Panc1 (cell line): ENCODE data around the gene EVI5. TPM values are rescaled to one million over a fixed set of nuclear protein-coding genes. Genes with fewer than 3 reads are reported as not detected.
"Not testable (repeated sequence)": the region's sequence is repeated elsewhere in the genome, so short reads cannot be mapped to it uniquely, and the experiment has no call there.

ENCODE experiments used
- ATAC-seq: fragments of 200-7000 bp; cut with Tn5 transposase; 2 replicates; pipeline ENCODE4 v1.9.1; 2020; ENCODE audit warnings: mild to moderate bottlenecking, moderate library complexity
- BruUV-seq: library from RNA; stranded (reverse); fragments of 400-500 nt; replicated peaks from 2 replicates; lab custom pipeline; 2021; lab: Mats Ljungman, UMichigan
- CTCF ChIA-PET: fragments of 300-600 bp; sonication (Branson Sonifier 250); formaldehyde crosslinking; loops from one replicate; lab custom pipeline; 2022; ENCODE audit warnings: antibody characterized with exemption; lab: Charles Lee
- POLR2A ChIA-PET: fragments of 300-600 bp; sonication (Branson Sonifier 250); formaldehyde crosslinking; loops from one replicate; lab custom pipeline; 2022; ENCODE audit warnings: antibody characterized with exemption; lab: Charles Lee
- DNase-seq: peaks from one replicate; pipeline ENCODE4 v3.0.0-alpha.2; 2010; ENCODE audit warnings: low read depth, low spot score
- H3K27ac ChIP-seq: 2 replicates; pipeline ENCODE4 v1.5.1; 2011; ENCODE audit warnings: mild to moderate bottlenecking, low read length, inconsistent platforms
- H3K27me3 ChIP-seq: fragments of 200-500 bp; sonication (Bioruptor generic); 2 replicates; pipeline ENCODE4 v1.6.0; 2014; ENCODE audit warnings: low read length, inconsistent platforms; ENCODE audit not compliant: control insufficient read depth, insufficient read depth
- H3K36me3 ChIP-seq: fragments of 200-500 bp; sonication (Bioruptor generic); 2 replicates; pipeline ENCODE4 v1.5.1; 2014; ENCODE audit warnings: inconsistent platforms, mild to moderate bottlenecking, low read length, moderate library complexity; ENCODE audit not compliant: control insufficient read depth, insufficient read depth
- H3K4me1 ChIP-seq: 2 replicates; pipeline ENCODE4 v1.5.1; 2011; ENCODE audit warnings: inconsistent platforms, mild to moderate bottlenecking, low read length, moderate library complexity; ENCODE audit not compliant: control insufficient read depth, insufficient read depth
- H3K4me3 ChIP-seq, 2 experiments: 2 replicates each; pipeline ENCODE4 v1.5.1; 2011 to 2012; ENCODE audit warnings: low read depth in 2 of 2, low read length in 2 of 2, mild to moderate bottlenecking in 2 of 2, inconsistent platforms in 1 of 2, moderate library complexity in 1 of 2
- H3K9me3 ChIP-seq: fragments of 200-500 bp; sonication (Bioruptor generic); 2 replicates; pipeline ENCODE4 v1.5.1; 2014; ENCODE audit warnings: low read depth, mild to moderate bottlenecking, inconsistent platforms, low read length, moderate library complexity; ENCODE audit not compliant: control insufficient read depth, insufficient read depth
- POLR2AphosphoS5 ChIP-seq: IDR thresholded peaks from 2 replicates; pipeline ENCODE4 v1.6.1; 2012; ENCODE audit warnings: mild to moderate bottlenecking, low read depth, low read length, moderate library complexity
- REST ChIP-seq, 2 experiments: IDR thresholded peaks; 2 replicates each; pipeline ENCODE4 v1.6.1; 2011 to 2012; ENCODE audit warnings: low read depth in 2 of 2, control low read depth in 1 of 2, low read length in 1 of 2, mild to moderate bottlenecking in 1 of 2, moderate library complexity in 1 of 2; ENCODE audit not compliant: insufficient read depth in 1 of 2
- SIN3A ChIP-seq: IDR thresholded peaks from 2 replicates; pipeline ENCODE4 v1.6.1; 2012; ENCODE audit warnings: low read depth, mild to moderate bottlenecking, low read length, moderate library complexity, borderline replicate concordance; ENCODE audit not compliant: insufficient read depth
- TCF7L2 ChIP-seq: IDR thresholded peaks from 2 replicates; pipeline ENCODE4 v1.6.1; 2011; ENCODE audit warnings: mild to moderate bottlenecking, low read depth, low read length, inconsistent platforms
- in situ Hi-C: cut with HindIII; loops from 2 replicates; pipeline ENCODE4 v1.10.0; 2016; ENCODE audit warnings: low sequenced_read_pairs, low pct_unique_long_range_greater_than_20kb
- intact Hi-C: fragments of 100-400 bp; cut with micrococcal nuclease; formaldehyde crosslinking; loops from one replicate; pipeline ENCODE4 v1.10.0; 2022; ENCODE audit not compliant: unreplicated experiment
- total RNA-seq: library from RNA; stranded (reverse); gene quantifications from one replicate; pipeline ENCODE4 v1.2.1, GENCODE V29; 2021; ENCODE audit not compliant: unreplicated experiment
- TF ChIP-seq, protein P1 (sequence below): fragments of 450-650 bp; IDR thresholded peaks from 2 replicates; pipeline ENCODE4 v1.5.1; 2017; ENCODE audit warnings: mild to moderate bottlenecking

EVI5 gene
- total RNA-seq, 1 experiment from 2014 or later, result 21.2 TPM

- TF ChIP-seq POLR2AphosphoS5 (no peak), REST (IDR thresholded peaks at IDR 0.05; ENCODE audit: insufficient read depth in 1 of 2, low read depth in 2 of 2, low read length in 1 of 2) (no peak), SIN3A (no peak), TCF7L2 (no peak)
- TF ChIP-seq, protein P1, sequence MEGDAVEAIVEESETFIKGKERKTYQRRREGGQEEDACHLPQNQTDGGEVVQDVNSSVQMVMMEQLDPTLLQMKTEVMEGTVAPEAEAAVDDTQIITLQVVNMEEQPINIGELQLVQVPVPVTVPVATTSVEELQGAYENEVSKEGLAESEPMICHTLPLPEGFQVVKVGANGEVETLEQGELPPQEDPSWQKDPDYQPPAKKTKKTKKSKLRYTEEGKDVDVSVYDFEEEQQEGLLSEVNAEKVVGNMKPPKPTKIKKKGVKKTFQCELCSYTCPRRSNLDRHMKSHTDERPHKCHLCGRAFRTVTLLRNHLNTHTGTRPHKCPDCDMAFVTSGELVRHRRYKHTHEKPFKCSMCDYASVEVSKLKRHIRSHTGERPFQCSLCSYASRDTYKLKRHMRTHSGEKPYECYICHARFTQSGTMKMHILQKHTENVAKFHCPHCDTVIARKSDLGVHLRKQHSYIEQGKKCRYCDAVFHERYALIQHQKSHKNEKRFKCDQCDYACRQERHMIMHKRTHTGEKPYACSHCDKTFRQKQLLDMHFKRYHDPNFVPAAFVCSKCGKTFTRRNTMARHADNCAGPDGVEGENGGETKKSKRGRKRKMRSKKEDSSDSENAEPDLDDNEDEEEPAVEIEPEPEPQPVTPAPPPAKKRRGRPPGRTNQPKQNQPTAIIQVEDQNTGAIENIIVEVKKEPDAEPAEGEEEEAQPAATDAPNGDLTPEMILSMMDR, result no peak
- Histone ChIP-seq H3K4me3 (no peak overlapping the region), H3K27ac (no peak overlapping the region), H3K36me3 (no peaks in the 10 kb centered on the region), H3K4me1 (no peaks in the 10 kb centered on the region), H3K9me3 (no peaks in the 10 kb centered on the region), H3K27me3 (no peaks in the 10 kb centered on the region)
- in situ Hi-C loops, result no loop called here
- intact Hi-C loops, result no loop called here
- ChIA-PET POLR2A (no interaction called here), CTCF (no interaction called here)
- no TSS peak for BruUV-seq
- ATAC-seq (no peak), DNase-seq (no peak)
Measured at GRCh38 chr1:92748138-92748537, 36.8 kb downstream of the EVI5 start.

GRCh38 chr1:92747735-92748134, 37.2 kb downstream of the EVI5 start:
- intact Hi-C loops (no loop called here), in situ Hi-C loops (no loop called here)
- H3K4me3 ChIP-seq, result no peak overlapping the region
- ATAC-seq, result no peak
- no peaks in the 10 kb centered on the region for H3K9me3 ChIP-seq
- POLR2A ChIA-PET, result no interaction called here
- no peak for TF ChIP-seq SIN3A
- TF ChIP-seq, protein P1, result no peak
- no peak for TF ChIP-seq POLR2AphosphoS5
- TF ChIP-seq TCF7L2, result no peak
- no peak for TF ChIP-seq REST (IDR thresholded peaks at IDR 0.05; ENCODE audit: insufficient read depth in 1 of 2, low read depth in 2 of 2, low read length in 1 of 2)
- H3K27me3 ChIP-seq, result no peaks in the 10 kb centered on the region
- H3K36me3 ChIP-seq, result no peaks in the 10 kb centered on the region
- no peak for DNase-seq
- CTCF ChIA-PET, result no interaction called here
- no peak overlapping the region for H3K27ac ChIP-seq
- no peaks in the 10 kb centered on the region for H3K4me1 ChIP-seq
- BruUV-seq, result no TSS peak

DNA sequence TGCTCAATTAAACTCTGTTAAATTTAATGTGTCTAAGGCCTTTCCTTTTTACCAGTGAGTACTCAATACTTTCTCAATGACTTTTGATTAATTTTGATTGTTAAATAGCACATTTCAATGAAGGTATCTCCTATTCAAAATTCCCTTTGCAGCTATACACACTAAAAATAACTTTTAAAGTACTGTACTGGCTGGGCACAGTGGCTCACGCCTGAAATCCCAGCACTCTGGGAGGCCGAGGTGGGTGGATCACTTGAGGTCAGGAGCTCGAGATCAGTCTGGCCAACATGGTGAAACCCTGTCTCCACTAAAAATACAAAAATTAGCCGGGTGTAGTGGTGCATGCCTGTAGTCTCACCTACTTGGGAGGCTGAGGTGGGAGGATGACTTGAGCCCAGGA, 38.7 kb downstream of the EVI5 start:
- CTCF ChIA-PET, H3K9me3 ChIP-seq, H3K36me3 ChIP-seq, in situ Hi-C loops, BruUV-seq, H3K4me1 ChIP-seq, POLR2A ChIA-PET, H3K4me3 ChIP-seq, intact Hi-C loops, H3K27ac ChIP-seq, DNase-seq, ATAC-seq, H3K27me3 ChIP-seq: not testable (repeated sequence)
